CD4-positive, CD25-positive, alpha-beta regulatory T cell (primary cell): ENCODE data around the gene ACACA. TPM values are rescaled to one million over a fixed set of nuclear protein-coding genes. Genes with fewer than 3 reads are reported as not detected.

ENCODE experiments used
- ATAC-seq, 2 donors: fragments of 150-1000 bp; cut with Tn5 transposase; one replicate each; pipeline ENCODE4 v1.10.0; 2021; ENCODE audit warnings: low read depth in 2 of 2, moderate number of reproducible peaks in 2 of 2, moderate library complexity in 1 of 2
- DNase-seq, 3 donors: peaks; one replicate each; pipeline versions ENCODE4 v3.0.0 to v3.0.0-alpha.2; 2012 to 2022; ENCODE audit warnings: mixed read lengths in 1 of 3
- H3K27ac ChIP-seq: one replicate; pipeline ENCODE4 v1.7.0; 2013; ENCODE audit warnings: mild to moderate bottlenecking, low read length; ENCODE audit not compliant: insufficient read depth, poor library complexity, severe bottlenecking
- H3K27me3 ChIP-seq: one replicate; pipeline ENCODE4 v1.7.0; 2013; ENCODE audit warnings: low read length; ENCODE audit not compliant: control insufficient read depth, insufficient read depth
- H3K36me3 ChIP-seq: one replicate; pipeline ENCODE4 v1.7.0; 2013; ENCODE audit warnings: mild to moderate bottlenecking, low read length, moderate library complexity; ENCODE audit not compliant: control insufficient read depth, insufficient read depth
- H3K4me1 ChIP-seq: 2 replicates; pipeline ENCODE4 v1.7.0; 2013; ENCODE audit warnings: mild to moderate bottlenecking, low read length; ENCODE audit not compliant: insufficient read depth, control insufficient read depth, poor library complexity, severe bottlenecking
- H3K4me3 ChIP-seq: one replicate; pipeline ENCODE4 v1.7.0; 2013; ENCODE audit warnings: low read depth, mild to moderate bottlenecking, low read length, moderate library complexity
- H3K9me3 ChIP-seq, 2 experiments: 1 replicate in 1 of 2; 2 replicates in 1 of 2; pipeline ENCODE4 v1.7.0; 2013; ENCODE audit warnings: low read length in 2 of 2, mild to moderate bottlenecking in 1 of 2, moderate library complexity in 1 of 2; ENCODE audit not compliant: control insufficient read depth in 2 of 2
- H3K27ac Mint-ChIP-seq, 3 donors: one replicate each; pipeline ENCODE4 v1.8.0; 2020 to 2022; ENCODE audit warnings: mild to moderate bottlenecking in 3 of 3, mixed read lengths in 3 of 3, moderate library complexity in 2 of 3
- H3K27me3 Mint-ChIP-seq: one replicate; pipeline ENCODE4 v1.8.0; 2022; ENCODE audit warnings: mild to moderate bottlenecking, mixed read lengths
- H3K36me3 Mint-ChIP-seq: one replicate; pipeline ENCODE4 v1.8.0; 2020; ENCODE audit warnings: mixed read lengths
- H3K4me1 Mint-ChIP-seq, 4 donors: one replicate each; pipeline ENCODE4 v1.8.0; 2020 to 2022; ENCODE audit warnings: mixed read lengths in 4 of 4, mild to moderate bottlenecking in 1 of 4
- H3K4me3 Mint-ChIP-seq, 4 donors: one replicate each; pipeline ENCODE4 v1.8.0; 2020 to 2022; ENCODE audit warnings: mild to moderate bottlenecking in 4 of 4, mixed read lengths in 4 of 4, moderate library complexity in 3 of 4
- H3K9me3 Mint-ChIP-seq, 7 donors: one replicate each; pipeline ENCODE4 v1.8.0; 2020 to 2022; ENCODE audit warnings: mixed read lengths in 7 of 7, mild to moderate bottlenecking in 3 of 7, moderate library complexity in 2 of 7
- polyA plus RNA-seq, 4 donors: library from polyadenylated mRNA; unstranded; fragments of 300-500 nt; fragmentation: Illumina TruSeq; gene quantifications; one replicate each; pipeline ENCODE4 v1.2.3, GENCODE V29; 2021
- total RNA-seq: library from RNA; stranded (reverse); gene quantifications from one replicate; pipeline ENCODE4 v1.2.3, GENCODE V29; 2022

ACACA gene
- total and polyA plus RNA-seq, 5 donors from 2014 or later: 7.4 to 42.9 (median 9.6) TPM

DNA sequence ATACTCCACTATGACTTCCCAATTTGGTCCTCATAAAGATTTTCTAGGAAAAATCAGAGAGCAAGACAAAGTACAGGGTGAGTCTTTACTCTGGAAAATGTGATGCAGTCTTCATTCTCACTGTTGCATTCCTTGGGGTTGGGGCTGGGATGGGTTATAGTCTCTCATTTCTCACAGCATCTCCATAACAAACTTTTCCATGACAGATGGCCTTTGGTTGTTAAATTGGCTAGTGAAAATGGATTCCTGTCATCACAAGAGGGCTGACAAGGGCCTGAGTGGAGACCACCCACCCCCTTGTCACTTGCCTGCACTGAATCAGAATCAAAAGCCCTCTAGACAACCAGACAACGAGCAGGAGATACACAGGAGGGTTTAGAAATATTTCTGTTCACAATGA, 283.2 kb downstream of the ACACA start:
- Mint-ChIP-seq H3K9me3 (no peaks in the 10 kb centered on the region), H3K27me3 (no peaks in the 10 kb centered on the region), H3K36me3 (peaks cover 58% of the 10 kb centered on the region), H3K4me3 (no peak overlapping the region), H3K27ac (no peak overlapping the region), H3K4me1 (no peaks in the 10 kb centered on the region)
- Histone ChIP-seq H3K36me3 (peaks cover 11% of the 10 kb centered on the region), H3K27ac (no peak overlapping the region), H3K27me3 (no peaks in the 10 kb centered on the region), H3K4me1 (no peaks in the 10 kb centered on the region), H3K9me3 (no peaks in the 10 kb centered on the region), H3K4me3 (no peak overlapping the region)
- DNase-seq (no peak), ATAC-seq (no peak)

DNA sequence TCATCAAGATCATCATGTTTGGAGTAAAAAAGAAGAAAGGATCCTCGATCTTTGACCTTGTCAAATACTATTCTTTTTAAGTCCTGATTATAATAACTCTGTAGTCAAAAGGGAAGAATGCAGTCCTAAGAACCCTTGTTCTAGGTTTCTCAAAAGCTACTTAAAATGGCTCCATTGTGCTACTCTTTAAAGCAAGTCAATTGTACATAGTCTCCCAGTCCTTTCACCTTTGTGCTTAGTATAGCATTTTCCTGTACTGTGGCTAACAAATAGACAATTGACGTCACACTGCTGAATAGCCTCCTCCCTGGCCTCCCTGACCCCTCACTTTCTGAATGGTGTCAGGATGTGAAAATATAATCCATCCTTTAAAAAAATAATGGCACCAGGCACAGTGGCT, 285.0 kb downstream of the ACACA start:
- Mint-ChIP-seq H3K27me3 (no peaks in the 10 kb centered on the region), H3K27ac (no peak overlapping the region), H3K4me1 (no peaks in the 10 kb centered on the region), H3K4me3 (no peak overlapping the region), H3K9me3 (no peaks in the 10 kb centered on the region), H3K36me3 (peaks cover 47% of the 10 kb centered on the region)
- Histone ChIP-seq H3K27me3 (no peaks in the 10 kb centered on the region), H3K36me3 (peaks cover 11% of the 10 kb centered on the region), H3K4me1 (no peaks in the 10 kb centered on the region), H3K4me3 (no peak overlapping the region), H3K27ac (no peak overlapping the region), H3K9me3 (no peaks in the 10 kb centered on the region)
- DNase-seq (no peak), ATAC-seq (no peak)

DNA sequence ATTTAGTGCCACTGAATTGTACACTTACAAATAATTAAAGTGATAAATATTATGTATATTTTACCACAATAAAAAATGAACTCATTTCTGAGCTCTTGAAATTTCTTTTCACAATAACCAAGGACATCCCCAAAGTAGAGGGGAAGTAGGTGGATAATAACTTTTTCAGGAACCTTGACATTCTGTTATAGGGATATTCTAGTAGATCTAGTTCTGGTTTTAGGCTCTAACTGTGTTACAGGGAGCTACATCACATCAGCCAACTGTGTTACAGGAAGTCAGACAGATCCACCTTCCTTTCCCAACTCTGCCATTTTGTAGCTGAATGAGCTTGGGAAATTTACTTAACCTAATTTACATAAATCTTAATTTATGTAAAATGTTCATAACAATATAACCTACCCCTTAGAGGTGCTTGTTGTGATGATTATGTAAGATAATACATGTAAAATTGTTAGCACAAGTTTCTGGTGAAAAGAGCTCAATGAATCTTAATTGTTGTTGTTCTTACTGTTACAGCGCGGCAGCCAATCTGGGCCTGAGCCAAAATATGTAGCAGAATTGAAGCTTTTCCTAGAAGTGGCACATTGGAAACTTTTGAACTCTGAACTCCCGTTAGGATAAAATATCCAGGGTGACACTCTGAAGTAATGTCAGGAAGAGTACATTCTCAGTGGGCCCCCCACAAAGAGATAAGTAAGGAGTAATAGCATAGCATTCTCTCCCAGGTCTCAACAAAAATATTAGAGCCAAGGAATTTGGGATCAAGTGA, 288.1 kb downstream of the ACACA start:
- Histone ChIP-seq H3K4me1 (no peaks in the 10 kb centered on the region), H3K4me3 (no peak overlapping the region), H3K27ac (no peak overlapping the region), H3K27me3 (no peaks in the 10 kb centered on the region), H3K36me3 (peaks cover 8% of the 10 kb centered on the region), H3K9me3 (no peaks in the 10 kb centered on the region)
- H3K4me1 Mint-ChIP-seq: peaks cover 0 to 4% (median 0%) of the 10 kb centered on the region in 4 donors
- DNase-seq: no peak
- H3K9me3 Mint-ChIP-seq: no peaks in the 10 kb centered on the region
- no peaks in the 10 kb centered on the region for H3K27me3 Mint-ChIP-seq
- H3K36me3 Mint-ChIP-seq: peaks cover 34% of the 10 kb centered on the region
- H3K27ac Mint-ChIP-seq: no peak overlapping the region
- H3K4me3 Mint-ChIP-seq: no peak overlapping the region
- ATAC-seq: no peak

GRCh38 chr17:37117373-37118142, 289.1 kb downstream of the ACACA start:
- H3K9me3 Mint-ChIP-seq: no peaks in the 10 kb centered on the region
- Histone ChIP-seq H3K4me3 (no peak overlapping the region), H3K9me3 (no peaks in the 10 kb centered on the region), H3K4me1 (no peaks in the 10 kb centered on the region), H3K27ac (no peak overlapping the region), H3K27me3 (no peaks in the 10 kb centered on the region), H3K36me3 (peaks cover 11% of the 10 kb centered on the region)
- H3K27ac Mint-ChIP-seq: no peak overlapping the region
- H3K4me1 Mint-ChIP-seq: peaks cover 0 to 4% (median 0%) of the 10 kb centered on the region in 4 donors
- ATAC-seq (no peak), DNase-seq (no peak)
- H3K36me3 Mint-ChIP-seq: peaks cover 32% of the 10 kb centered on the region
- H3K4me3 Mint-ChIP-seq: no peak overlapping the region
- no peaks in the 10 kb centered on the region for H3K27me3 Mint-ChIP-seq

DNA sequence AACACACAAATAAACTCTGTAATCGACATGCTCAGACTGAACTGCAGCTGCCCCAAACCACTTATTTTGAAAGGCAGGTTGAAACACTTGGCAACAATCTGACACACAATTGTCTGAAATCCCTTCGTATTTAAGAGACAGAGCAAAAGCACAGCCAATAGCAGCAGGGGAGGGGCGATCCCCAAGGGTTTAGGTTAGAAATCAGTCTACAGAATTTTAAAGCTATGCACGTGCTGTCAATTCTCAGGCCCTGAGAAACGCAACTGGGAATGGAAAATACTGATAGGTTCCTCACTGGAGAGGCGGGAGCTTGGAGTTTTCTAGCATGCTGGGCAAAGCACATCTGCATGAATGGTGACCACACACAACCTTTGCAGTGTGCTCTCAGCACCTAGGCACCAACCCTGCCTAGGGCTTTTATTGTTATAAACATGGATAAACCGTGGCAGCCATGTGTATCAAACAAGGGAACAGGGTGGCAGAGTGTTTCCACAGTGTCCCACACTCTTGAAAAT, 289.9 kb downstream of the ACACA start:
- ATAC-seq (no peak), DNase-seq (no peak)
- Mint-ChIP-seq H3K4me3 (no peak overlapping the region), H3K4me1 (peaks cover 0 to 4% (median 0%) of the 10 kb centered on the region in 4 donors), H3K9me3 (no peaks in the 10 kb centered on the region), H3K27ac (peak overlapping the region in 1 of 3 donors; percentile 21), H3K36me3 (peaks cover 31% of the 10 kb centered on the region), H3K27me3 (no peaks in the 10 kb centered on the region)
- Histone ChIP-seq H3K36me3 (peaks cover 17% of the 10 kb centered on the region), H3K27me3 (no peaks in the 10 kb centered on the region), H3K9me3 (no peaks in the 10 kb centered on the region), H3K27ac (no peak overlapping the region), H3K4me1 (no peaks in the 10 kb centered on the region), H3K4me3 (no peak overlapping the region)

DNA sequence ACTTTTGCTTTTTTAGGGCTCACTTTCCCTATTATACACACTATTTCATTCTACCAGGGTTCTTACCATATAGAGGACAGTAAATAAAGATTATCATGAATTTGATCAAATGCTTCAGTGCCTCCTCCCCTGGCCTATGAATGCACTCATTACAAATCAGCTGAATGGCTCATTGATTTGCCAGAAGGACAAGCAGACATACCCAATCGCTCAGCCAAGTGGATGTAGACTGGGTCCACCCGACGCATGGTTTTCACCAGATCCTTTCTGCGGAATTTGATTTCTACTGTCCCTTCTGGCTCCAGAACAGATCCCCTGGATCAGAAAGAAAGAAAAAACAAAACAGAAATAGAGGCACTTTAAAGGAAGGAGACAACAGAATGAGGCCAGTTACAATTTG, 295.3 kb downstream of the ACACA start:
- peaks cover 33% of the 10 kb centered on the region for H3K36me3 Mint-ChIP-seq

GRCh38 chr17:37110746-37111145, 295.9 kb downstream of the ACACA start:
- Mint-ChIP-seq H3K4me3 (no peak overlapping the region), H3K36me3 (peaks cover 36% of the 10 kb centered on the region), H3K9me3 (no peaks in the 10 kb centered on the region), H3K4me1 (no peaks in the 10 kb centered on the region), H3K27me3 (no peaks in the 10 kb centered on the region), H3K27ac (no peak overlapping the region)
- Histone ChIP-seq H3K4me3 (no peak overlapping the region), H3K36me3 (peaks cover 32% of the 10 kb centered on the region), H3K9me3 (no peaks in the 10 kb centered on the region), H3K27ac (no peak overlapping the region), H3K4me1 (no peaks in the 10 kb centered on the region), H3K27me3 (no peaks in the 10 kb centered on the region)
- no peak for ATAC-seq
- no peak for DNase-seq

More for the DNA sequence above, 295.3 kb downstream of the ACACA start:
- no peak for ATAC-seq
- no peak overlapping the region for H3K4me3 Mint-ChIP-seq
- Histone ChIP-seq H3K9me3 (no peaks in the 10 kb centered on the region), H3K4me1 (no peaks in the 10 kb centered on the region), H3K27ac (no peak overlapping the region), H3K36me3 (peaks cover 32% of the 10 kb centered on the region), H3K27me3 (no peaks in the 10 kb centered on the region), H3K4me3 (no peak overlapping the region)
- H3K27me3 Mint-ChIP-seq: no peaks in the 10 kb centered on the region
- H3K27ac Mint-ChIP-seq: peak overlapping the region in 1 of 3 donors; percentile 50
- DNase-seq: no peak
- H3K4me1 Mint-ChIP-seq: peaks cover 0 to 2% (median 0%) of the 10 kb centered on the region in 4 donors
- H3K9me3 Mint-ChIP-seq: no peaks in the 10 kb centered on the region
